HL-60 (cell line): ENCODE data around the gene ROBO1.

Experiments
- SPI1 ChIP-seq: IDR thresholded peaks from 2 replicates; pipeline ENCODE4 v1.6.1; 2012; ENCODE audit warnings: low read depth, mild to moderate bottlenecking, borderline replicate concordance
- TF ChIP-seq, protein P1 (sequence below): IDR thresholded peaks from one replicate; pipeline ENCODE4 v1.5.1; 2011; ENCODE audit warnings: low read length, control low read depth, inconsistent platforms; ENCODE audit not compliant: insufficient read depth

DNA sequence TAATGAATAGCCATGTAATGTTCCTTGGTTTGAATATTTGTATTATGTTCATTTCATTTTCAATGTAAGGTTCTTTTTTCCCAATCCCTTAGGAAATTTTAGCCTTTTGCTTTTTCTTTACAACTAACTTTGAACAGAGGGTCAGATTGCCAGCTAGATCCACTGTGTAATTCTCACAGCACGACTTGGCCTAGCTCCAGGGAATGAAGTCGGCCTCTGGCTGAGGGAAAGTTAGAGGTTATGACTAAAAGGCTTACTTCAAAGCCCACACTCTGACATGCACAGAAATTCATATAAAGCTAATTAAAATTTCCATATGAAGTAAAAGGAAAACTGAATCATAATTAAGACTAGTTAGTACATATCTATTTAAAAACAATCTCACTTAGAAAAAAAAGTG, 38.7 kb downstream of the ROBO1 start:
- TF ChIP-seq, protein P1, sequence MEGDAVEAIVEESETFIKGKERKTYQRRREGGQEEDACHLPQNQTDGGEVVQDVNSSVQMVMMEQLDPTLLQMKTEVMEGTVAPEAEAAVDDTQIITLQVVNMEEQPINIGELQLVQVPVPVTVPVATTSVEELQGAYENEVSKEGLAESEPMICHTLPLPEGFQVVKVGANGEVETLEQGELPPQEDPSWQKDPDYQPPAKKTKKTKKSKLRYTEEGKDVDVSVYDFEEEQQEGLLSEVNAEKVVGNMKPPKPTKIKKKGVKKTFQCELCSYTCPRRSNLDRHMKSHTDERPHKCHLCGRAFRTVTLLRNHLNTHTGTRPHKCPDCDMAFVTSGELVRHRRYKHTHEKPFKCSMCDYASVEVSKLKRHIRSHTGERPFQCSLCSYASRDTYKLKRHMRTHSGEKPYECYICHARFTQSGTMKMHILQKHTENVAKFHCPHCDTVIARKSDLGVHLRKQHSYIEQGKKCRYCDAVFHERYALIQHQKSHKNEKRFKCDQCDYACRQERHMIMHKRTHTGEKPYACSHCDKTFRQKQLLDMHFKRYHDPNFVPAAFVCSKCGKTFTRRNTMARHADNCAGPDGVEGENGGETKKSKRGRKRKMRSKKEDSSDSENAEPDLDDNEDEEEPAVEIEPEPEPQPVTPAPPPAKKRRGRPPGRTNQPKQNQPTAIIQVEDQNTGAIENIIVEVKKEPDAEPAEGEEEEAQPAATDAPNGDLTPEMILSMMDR: no peak
- TF ChIP-seq SPI1: no peak
